ENCODE results near the gene MID1.

DNA sequence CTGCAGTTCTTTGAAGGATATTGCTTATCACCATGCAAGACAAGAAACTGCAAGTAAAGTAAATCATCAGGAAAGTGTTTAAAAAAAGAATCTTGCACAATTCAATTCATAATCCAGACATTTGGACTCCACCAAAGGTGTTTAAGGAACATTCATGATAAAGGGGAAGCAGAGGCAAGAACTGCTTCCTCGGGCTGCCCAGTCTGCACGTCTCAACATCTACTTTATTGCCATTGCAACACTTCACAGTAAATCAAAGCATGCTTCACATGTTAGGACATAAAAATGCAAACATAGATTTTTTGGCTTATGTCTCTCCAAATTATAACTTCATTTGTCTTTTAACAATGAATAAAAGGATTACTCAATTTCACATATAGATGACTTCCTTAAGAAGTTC lies 42.5 kb downstream of the MID1 start:
- TF ChIP-seq, protein P1, sequence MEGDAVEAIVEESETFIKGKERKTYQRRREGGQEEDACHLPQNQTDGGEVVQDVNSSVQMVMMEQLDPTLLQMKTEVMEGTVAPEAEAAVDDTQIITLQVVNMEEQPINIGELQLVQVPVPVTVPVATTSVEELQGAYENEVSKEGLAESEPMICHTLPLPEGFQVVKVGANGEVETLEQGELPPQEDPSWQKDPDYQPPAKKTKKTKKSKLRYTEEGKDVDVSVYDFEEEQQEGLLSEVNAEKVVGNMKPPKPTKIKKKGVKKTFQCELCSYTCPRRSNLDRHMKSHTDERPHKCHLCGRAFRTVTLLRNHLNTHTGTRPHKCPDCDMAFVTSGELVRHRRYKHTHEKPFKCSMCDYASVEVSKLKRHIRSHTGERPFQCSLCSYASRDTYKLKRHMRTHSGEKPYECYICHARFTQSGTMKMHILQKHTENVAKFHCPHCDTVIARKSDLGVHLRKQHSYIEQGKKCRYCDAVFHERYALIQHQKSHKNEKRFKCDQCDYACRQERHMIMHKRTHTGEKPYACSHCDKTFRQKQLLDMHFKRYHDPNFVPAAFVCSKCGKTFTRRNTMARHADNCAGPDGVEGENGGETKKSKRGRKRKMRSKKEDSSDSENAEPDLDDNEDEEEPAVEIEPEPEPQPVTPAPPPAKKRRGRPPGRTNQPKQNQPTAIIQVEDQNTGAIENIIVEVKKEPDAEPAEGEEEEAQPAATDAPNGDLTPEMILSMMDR (IDR thresholded peaks at IDR 0.05; ENCODE audit: low read depth, low read length): no peak
- TF ChIP-seq EZH2phosphoT487 (IDR thresholded peaks at IDR 0.05; ENCODE audit: low read depth): no peak
